HG02852 (cell line): ENCODE measurements around the gene WNT6.

Source experiments
- ATAC-seq: cut with Tn5 transposase; IDR thresholded peaks from one replicate; pipeline ENCODE4 v1.9.1; 2021; ENCODE audit warnings: mild to moderate bottlenecking, moderate library complexity; ENCODE audit not compliant: unreplicated experiment

The WNT6 gene

DNA sequence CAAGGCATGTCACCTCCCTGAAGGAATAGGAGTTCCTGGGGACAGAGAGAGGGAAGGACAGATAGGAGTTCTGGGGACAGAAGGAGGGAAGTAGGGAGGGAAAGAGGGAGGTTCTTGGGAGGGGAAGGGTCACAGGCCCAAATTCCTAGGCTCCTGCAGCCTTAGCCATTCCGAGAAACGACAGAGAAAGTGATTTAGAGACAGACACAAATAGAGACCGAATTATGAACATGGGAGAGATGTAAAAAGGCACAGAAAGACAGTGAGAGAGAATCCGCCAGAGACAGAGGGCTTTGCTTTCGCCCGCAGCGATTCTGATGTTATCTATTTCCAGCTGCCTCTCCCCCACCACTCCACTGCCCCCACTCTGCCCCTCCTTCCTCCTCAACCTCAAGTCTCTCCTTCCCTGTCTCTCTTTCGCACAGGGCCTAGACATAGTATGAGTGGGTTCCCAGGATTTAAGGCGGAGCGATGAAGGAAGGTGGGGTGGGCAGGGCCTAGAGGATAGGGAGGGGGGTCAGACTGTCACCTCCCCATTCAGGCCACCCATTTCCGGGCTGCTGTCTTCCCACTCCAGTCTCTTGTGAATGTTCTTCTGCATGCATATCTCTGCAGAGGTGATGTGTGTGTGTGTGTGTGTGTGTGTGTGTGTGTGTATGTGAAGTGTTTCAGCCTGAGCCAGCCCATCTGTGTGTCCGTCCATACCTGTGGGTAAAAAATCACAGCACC lies 3.3 kb upstream of the WNT6 start:
- no peak for ATAC-seq

DNA sequence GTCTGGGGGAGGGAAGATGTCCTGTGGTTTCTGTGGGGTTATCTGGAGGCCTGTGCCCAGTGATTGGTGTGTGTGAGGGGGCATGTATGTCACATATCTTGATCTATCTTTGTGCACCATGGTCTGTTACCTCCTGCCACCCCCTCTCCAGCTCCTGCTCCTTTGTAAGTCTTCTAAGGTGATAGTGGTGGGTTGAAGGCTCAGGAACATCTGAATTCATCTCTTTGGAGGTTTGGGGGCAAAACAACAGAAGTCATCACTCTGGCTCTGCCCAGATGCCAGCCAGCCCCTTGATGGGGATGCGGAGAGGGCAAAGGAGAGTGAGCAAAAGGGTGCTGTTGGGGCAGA lies 2.7 kb upstream of the WNT6 start:
- ATAC-seq = no peak

DNA sequence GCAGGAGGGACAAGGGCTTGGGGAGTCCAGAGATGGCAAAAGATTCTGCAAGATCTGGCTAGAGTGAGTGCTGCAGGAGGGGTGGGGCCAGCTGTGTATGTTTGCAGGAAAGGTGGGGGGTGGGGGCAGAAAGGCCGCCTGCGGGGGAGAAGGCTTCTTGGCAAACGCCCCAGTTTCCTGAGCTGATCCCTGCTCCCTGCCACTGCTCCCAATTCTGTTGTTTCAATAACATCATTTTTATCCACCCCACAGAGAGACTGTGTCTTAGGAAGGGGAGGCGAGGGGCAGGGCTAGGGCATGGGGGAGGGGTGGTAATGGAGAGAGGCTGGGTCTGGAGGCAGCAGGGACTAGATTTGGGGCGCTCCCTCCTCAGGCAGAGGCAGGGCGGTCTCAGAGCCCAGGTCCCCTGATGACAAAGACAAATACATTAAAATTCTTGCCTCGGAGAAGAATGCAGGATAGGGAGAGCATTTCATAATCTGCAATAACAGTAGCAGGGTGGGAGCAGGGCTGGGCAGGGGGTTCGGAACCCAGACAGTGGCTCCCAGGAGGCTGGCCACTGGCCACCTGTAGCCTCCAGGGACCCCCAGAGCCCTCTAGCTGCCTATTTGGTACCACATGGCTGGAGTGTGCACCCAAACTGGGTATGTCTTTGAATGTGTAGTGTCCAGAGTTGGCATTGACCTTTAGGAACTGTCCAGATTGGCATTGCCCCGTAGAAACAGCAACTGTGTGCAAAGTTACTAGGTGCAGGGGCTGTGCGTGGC lies 2.1 kb upstream of the WNT6 start:
- no peak for ATAC-seq

DNA sequence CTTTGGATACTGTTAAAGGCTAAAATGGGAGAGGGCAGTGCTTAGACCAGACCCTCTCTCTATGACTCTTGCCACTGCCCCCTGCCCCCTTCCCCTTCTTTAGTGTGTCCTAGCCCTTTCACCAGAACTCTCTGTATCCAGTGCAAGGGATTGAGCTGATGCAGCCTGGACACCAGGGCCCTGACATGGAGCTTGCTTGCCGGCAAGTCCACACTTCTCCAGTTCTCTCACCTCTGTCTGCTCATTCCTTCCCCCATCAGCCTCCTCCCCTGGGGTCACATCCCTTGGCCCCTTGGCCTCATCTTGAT lies 1.5 kb upstream of the WNT6 start:
- no peak for ATAC-seq

DNA sequence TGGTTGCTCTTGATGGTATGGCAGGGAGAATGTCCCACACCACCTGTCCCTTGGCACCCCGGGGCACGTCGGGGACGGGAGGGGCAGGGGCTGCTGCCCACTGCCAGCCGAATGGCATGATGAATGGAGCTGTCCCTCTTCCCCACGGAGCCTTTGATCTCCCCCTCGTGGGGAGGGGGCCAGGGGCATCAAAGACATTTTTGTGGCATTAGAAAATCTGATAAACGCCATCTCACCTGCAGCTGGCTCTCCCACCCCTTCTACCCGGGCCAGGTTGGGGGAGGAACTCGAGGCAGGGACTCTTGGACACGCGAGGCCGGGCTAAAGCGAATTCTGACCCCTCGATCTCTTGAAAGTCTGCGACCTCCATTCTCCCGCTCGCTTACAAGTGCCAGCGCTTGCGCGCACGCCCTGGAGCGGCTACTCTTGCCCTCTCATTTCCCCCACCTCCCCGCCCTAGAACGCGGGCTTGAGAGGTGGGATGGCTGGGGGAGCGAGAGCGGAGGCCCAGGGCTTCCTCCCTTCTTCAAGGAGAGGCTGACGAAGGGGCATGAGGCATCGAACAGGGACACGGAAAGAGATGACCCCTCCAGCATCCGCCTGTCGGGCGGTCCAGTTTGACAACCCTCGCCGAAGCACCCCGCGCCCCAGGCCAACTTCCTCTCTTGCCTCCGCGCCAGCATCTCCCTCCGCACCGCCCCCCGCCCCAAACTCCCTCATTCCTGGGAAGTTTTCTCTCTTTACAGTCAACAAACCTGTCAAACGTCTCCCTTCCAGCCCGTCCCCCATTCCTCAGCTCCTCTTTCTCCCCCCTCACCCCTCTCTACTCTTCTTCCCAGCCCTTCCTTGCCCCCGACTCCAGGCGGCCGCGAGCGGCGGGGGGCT lies 692 bp upstream of the WNT6 start:
- ATAC-seq = no peak

DNA sequence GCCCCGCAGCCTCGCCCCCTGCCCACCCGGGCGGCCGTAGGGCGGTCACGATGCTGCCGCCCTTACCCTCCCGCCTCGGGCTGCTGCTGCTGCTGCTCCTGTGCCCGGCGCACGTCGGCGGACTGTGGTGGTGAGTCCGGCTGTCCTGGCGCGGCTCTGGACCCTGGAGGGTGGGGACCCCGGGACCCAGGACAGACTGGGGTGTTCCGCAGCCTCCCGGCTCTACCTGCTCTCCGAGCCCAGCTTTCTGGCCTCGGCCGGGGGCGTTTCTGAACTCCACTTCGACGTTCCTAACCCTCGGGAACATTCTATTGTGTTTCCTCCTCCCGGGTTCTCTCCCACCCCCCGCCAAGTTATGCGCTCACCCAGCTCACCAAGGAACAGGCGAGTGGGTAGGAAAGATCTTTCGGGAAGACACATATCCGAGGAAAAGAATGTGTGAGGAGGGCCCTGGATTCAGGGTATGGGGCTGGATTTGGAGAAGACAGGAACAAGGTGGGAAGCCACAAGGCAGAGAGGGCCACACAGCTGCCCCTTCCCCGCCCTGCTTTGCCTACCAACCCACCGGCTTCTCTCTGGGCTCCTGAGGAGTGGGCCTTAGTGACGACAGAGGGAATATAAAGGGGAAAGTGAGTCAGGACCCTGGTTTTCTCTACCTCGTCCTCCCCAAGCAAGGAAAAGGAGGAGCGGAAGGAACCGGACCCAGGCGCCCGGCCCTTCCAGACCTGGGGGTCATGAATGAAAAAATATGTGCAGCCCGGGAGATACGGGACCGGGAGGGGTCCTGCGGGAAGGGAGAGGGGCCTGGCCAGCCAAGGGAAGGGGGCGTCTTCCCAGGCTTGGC lies 605 bp downstream of the WNT6 start:
- ATAC-seq = no peak

DNA sequence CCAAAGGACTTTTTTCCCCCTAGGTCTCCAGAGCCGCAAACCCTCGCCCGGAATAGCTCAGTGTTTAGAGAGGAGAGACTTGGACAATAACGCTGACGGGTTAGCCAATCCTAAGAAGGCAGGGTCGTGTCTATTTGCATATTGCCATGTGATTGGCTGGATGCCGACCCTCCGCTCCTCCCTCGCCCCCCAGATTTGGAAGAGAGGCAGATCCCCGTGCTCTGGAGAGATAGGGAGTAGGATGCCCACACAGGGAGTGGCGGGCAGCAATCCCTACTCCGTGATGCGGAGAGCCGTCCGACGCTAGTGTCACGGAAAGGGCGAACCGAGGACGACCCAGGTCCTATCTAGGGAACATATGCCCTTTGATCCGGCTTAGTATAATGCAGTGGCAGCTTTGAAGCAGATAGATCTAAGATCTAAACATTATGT lies 1.4 kb downstream of the WNT6 start:
- ATAC-seq = no peak

DNA sequence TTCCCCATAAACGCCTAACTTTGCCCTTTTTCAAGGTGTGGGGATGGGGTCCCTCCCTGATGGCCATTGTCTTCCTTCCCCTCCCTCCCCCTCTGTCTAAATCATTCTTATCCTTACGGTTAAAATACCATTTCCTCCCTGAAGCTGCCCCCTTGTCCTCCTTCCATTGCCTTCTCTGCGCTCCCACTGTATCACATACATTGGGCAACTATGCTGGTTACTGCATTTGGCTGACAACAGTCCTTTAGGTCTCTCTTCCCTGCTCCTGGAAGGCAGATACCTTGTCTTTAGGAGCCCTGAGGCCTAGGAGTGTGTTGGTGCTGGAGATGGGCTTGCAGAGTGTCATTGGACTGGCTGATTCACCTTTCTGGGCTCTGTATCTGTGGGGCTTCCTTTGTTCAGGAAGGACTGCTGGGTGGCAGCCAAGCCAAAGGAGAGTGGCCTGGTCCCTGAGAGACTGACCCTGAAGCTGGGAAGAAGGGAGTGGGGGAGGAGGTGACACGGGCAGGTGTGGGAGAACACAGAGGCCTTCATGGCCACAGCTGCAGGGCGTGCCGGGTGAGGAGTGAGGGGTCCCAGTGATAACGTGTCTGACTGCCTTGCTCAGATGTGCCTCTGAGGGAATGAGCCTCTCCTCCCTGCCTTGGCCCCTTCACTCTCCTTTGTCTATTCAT lies 2.2 kb downstream of the WNT6 start:
- ATAC-seq = no peak

DNA sequence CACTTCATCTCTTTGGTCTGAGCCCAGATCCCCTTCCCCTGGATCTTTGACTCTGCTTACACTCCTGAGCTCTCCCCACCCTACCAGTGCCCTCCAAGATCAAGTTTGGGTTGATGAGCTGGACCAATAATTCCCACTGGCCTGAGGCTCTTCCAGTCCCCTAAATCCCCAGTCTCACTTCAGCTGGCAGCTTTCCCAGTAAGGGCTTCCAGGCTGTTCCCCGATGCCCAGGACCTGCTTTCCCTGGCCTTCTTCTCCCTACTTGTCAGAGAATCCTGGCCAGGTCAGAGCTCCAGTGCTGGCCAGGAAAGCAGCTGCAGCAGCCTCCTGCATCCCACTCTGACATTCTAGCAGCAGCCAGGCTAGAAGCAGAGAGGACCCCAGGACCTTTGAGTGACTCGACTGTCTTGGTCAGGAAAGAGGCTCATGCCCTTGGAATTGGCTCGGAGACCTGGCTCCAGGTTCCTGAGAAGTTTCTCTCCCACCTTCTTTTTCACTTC lies 3.5 kb downstream of the WNT6 start:
- ATAC-seq = no peak

DNA sequence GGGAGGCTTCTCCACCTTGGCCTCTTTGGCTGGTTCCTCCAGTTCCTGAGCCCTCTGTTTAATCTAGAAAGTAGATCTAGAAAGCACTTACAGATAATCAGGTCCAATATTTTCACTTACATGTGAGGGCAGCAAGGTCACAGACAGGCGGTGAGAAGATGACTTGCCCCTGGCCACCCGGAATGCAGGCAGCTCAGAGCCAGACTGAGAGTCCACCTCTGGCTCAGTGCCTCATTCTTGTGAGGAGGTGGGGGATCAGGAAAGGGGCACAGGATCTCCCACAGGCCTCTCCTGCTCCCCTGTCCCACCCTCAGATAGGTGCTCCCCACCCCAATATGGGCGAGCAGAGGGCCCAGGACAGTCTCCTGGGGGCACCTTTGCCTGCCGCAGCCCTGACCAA lies 5.8 kb downstream of the WNT6 start:
- ATAC-seq = no peak

DNA sequence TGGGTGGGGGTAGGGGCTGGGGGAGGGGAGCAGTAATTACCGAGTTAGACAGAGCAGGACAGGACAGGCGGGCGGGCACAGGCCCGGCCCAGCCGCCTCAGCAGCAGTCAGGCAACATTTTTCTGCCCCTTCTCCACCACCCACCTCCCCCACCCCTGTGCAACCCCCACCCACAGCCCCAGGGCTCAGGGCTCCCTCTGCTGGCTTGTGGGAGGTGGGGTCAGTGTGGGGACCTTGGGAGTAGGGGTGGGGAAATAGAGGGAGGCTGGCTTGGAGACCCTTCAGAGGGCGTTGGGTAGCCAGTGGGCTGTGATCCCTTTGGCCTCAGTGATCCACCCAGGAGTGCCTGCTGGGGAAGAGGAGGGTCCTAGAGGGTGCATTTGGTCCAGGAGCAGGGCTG lies 6.4 kb downstream of the WNT6 start:
- ATAC-seq = no peak

DNA sequence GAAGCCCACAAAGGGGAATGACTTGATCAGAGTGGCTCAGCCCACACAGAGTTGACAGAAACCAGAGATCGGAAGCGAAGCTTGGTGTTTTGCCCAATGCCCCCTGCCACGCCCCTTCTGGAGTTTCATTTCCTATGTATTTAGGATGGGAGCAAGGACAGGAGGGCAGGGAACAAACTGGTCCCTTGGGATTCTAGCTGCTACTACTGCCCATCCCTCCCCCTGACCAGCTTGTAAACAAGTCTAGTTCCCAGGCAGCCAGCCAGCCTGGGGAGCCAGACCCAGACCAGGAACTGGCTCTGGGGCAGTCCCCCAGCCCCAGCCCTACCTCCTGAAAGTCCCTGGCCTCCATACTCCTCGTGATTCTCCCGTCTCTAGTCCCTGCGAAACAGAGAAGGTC lies 8.3 kb downstream of the WNT6 start:
- ATAC-seq = no peak

DNA sequence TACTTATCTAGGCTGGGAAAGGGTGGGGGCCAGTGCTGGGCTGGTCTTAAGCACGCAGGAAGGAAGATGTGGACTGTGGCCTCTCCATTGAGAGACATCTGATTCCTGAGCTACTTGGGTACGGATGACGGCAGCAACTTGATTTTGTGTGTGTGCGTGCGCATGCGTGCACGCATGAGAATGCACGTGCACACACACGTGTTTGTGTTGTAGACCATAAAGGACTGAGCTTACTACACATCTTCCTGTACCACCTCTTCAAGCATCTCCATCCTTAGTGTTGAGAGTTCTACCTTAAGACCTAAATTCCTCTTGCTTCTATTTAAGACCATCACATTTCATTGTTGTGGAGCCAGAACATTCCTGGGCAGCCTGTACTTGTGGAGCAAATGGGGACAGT lies 9.5 kb downstream of the WNT6 start:
- no peak for ATAC-seq

DNA sequence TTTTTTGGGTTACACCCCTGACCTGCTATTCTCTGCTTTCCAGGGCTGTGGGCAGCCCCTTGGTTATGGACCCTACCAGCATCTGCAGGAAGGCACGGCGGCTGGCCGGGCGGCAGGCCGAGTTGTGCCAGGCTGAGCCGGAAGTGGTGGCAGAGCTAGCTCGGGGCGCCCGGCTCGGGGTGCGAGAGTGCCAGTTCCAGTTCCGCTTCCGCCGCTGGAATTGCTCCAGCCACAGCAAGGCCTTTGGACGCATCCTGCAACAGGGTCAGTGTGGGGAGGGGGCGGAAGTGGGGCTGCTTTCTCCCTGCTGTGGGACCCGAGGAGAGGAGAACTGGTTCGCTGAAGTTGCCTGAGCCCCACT lies 11.4 kb downstream of the WNT6 start:
- no peak for ATAC-seq

DNA sequence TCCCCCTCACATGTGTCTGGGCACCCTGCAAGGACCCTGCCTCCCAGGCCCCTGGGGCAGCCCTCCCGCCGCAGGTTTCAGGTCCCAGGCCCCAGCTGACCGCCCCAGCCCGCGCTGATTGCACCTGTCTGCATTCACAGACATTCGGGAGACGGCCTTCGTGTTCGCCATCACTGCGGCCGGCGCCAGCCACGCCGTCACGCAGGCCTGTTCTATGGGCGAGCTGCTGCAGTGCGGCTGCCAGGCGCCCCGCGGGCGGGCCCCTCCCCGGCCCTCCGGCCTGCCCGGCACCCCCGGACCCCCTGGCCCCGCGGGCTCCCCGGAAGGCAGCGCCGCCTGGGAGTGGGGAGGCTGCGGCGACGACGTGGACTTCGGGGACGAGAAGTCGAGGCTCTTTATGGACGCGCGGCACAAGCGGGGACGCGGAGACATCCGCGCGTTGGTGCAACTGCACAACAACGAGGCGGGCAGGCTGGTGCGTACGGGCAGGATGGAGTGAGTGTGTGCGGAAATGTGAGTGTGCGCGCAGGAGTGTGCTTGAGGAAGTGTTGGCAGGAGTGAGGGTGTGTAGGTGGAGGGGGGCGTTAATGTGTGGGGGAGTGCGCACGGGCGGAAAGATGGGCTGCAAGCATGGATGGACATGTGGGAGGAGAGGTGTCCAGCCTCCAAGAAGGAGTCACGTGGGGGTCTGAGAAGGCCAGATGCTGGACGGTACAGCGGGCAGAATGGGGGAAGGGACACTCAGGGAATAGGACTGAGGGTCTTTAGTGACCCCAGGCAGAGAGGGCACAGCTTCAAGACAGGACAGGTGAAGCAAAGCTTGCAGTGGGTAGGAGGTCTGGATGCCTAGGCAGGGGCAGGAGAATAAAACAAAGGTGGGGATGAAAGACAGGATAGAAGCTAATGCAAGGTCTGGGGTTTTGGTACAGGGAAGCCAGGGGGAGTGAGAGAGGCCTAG lies 12.0 kb downstream of the WNT6 start:
- ATAC-seq = no peak

DNA sequence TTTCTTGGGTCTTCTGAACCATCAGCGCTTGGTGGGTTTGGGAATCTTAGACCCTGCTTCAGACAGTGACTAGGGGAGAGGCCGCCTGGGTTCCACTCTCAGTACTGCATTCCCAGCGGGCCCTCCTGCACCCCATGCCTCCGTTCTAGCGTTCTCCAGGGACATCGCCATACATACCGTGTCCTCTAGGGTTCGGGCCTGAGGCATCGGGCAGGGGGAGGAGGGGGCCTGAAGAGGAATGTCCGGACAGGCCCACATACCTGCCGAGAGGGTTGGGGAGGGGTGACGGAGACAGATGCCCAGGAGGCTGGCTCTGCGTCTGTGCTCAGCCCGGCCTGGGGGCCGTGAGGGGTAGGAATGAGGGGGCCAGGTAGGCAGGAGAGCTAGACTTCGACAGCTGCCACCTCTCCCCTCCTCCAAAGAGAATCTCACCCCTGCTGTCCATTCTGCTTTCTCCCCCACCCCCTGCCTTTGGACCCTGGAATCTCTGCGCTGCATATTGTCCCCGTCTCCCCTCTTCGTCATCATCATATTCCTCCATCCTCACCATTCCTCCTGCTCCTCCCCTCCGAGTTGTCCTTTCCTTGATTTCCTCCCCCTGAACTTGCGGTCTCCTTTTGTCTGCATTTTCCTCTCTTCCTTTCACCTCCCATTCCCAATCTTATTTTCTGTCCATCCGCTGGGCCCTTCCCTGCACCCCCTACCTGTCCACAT lies 13.2 kb downstream of the WNT6 start:
- ATAC-seq = no peak

DNA sequence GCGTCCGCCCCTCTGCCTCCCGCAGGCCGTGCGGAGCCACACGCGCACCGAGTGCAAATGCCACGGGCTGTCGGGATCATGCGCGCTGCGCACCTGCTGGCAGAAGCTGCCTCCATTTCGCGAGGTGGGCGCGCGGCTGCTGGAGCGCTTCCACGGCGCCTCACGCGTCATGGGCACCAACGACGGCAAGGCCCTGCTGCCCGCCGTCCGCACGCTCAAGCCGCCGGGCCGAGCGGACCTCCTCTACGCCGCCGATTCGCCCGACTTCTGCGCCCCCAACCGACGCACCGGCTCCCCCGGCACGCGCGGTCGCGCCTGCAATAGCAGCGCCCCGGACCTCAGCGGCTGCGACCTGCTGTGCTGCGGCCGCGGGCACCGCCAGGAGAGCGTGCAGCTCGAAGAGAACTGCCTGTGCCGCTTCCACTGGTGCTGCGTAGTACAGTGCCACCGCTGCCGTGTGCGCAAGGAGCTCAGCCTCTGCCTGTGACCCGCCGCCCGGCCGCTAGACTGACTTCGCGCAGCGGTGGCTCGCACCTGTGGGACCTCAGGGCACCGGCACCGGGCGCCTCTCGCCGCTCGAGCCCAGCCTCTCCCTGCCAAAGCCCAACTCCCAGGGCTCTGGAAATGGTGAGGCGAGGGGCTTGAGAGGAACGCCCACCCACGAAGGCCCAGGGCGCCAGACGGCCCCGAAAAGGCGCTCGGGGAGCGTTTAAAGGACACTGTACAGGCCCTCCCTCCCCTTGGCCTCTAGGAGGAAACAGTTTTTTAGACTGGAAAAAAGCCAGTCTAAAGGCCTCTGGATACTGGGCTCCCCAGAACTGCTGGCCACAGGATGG lies 14.0 kb downstream of the WNT6 start:
- no peak for ATAC-seq
